Endothelial cell (in vitro differentiated cells): ENCODE results near the gene KRTAP9-1. TPM values are rescaled to one million over a fixed set of nuclear protein-coding genes. Genes with fewer than 3 reads are reported as not detected.
"Not testable (repeated sequence)": the region's sequence is repeated elsewhere in the genome, so short reads cannot be mapped to it uniquely, and the experiment has no call there.

Source experiments
- DNase-seq: peaks from one replicate; pipeline ENCODE4 v3.0.0; 2021; ENCODE audit warnings: low spot score
- H3K27ac Mint-ChIP-seq: one replicate; pipeline ENCODE4 v1.8.0; 2021; ENCODE audit warnings: mixed read lengths, inconsistent platforms; ENCODE audit not compliant: unreplicated experiment
- H3K27me3 Mint-ChIP-seq: one replicate; pipeline ENCODE4 v1.8.0; 2021; ENCODE audit warnings: mild to moderate bottlenecking, moderate library complexity, mixed read lengths, inconsistent platforms; ENCODE audit not compliant: unreplicated experiment
- H3K36me3 Mint-ChIP-seq: one replicate; pipeline ENCODE4 v1.8.0; 2021; ENCODE audit warnings: mild to moderate bottlenecking, low read depth, mixed read lengths, inconsistent platforms; ENCODE audit not compliant: unreplicated experiment
- H3K4me1 Mint-ChIP-seq: one replicate; pipeline ENCODE4 v1.8.0; 2021; ENCODE audit warnings: mild to moderate bottlenecking, mixed read lengths, inconsistent platforms; ENCODE audit not compliant: unreplicated experiment
- H3K4me3 Mint-ChIP-seq: one replicate; pipeline ENCODE4 v1.8.0; 2021; ENCODE audit warnings: mild to moderate bottlenecking, mixed read lengths, inconsistent platforms; ENCODE audit not compliant: unreplicated experiment
- H3K9me3 Mint-ChIP-seq: one replicate; pipeline ENCODE4 v1.8.0; 2021; ENCODE audit warnings: mixed read lengths, inconsistent platforms; ENCODE audit not compliant: unreplicated experiment
- CTCF ChIP-seq: fragments of 200-600 bp; sonication (generic); IDR thresholded peaks from one replicate; pipeline ENCODE4 v1.5.0; 2021; ENCODE audit warnings: antibody characterized with exemption; ENCODE audit not compliant: unreplicated experiment
- total RNA-seq: library from RNA; stranded (reverse); fragmentation: NEBNext Ultra II Directional; extraction: Animal tissue kit (Norgen Biotek cat#: 25700); gene quantifications from one replicate; pipeline ENCODE4 v1.2.1, GENCODE V29; 2021; ENCODE audit not compliant: unreplicated experiment

KRTAP9-1 gene
- total RNA-seq, 1 donor from 2014 or later = not detected

GRCh38 chr17:41147531-41148204 lies 42.0 kb upstream of the KRTAP9-1 start:
- no peak for DNase-seq
- H3K9me3 Mint-ChIP-seq = peaks cover 7% of the 10 kb centered on the region

GRCh38 chr17:41148971-41149651 lies 40.6 kb upstream of the KRTAP9-1 start:
- H3K9me3 Mint-ChIP-seq, H3K4me3 Mint-ChIP-seq, H3K4me1 Mint-ChIP-seq, DNase-seq, H3K36me3 Mint-ChIP-seq, H3K27ac Mint-ChIP-seq, H3K27me3 Mint-ChIP-seq: not testable (repeated sequence)

More at GRCh38 chr17:41147531-41148204, 42.0 kb upstream of the KRTAP9-1 start:
- Mint-ChIP-seq H3K27ac (no peak overlapping the region), H3K36me3 (peaks cover 13% of the 10 kb centered on the region), H3K27me3 (peaks cover 3% of the 10 kb centered on the region), H3K4me1 (peaks cover 7% of the 10 kb centered on the region), H3K4me3 (no peak overlapping the region)
- no peak for TF ChIP-seq CTCF

- H3K4me1 Mint-ChIP-seq = peaks cover 7% of the 10 kb centered on the region
- TF ChIP-seq CTCF = no peak
- H3K27ac Mint-ChIP-seq = no peak within 1 kb of the TSS
- no peaks in the 10 kb centered on the region for H3K36me3 Mint-ChIP-seq
- peaks cover 1% of the 10 kb centered on the region for H3K27me3 Mint-ChIP-seq
- DNase-seq = no peak
- no peaks in the 10 kb centered on the region for H3K9me3 Mint-ChIP-seq
- no peak within 1 kb of the TSS for H3K4me3 Mint-ChIP-seq
Observed at GRCh38 chr17:41149652-41149985, 40.1 kb upstream of the KRTAP9-1 start, which contains the start of gene KRTAP4-5. KRTAP4-5 (minus strand) TSS chr17:41149825; CDS start chr17:41149767, 58 bp downstream.

- TF ChIP-seq CTCF = no peak
- DNase-seq = no peak
- Mint-ChIP-seq H3K36me3 (no peaks in the 10 kb centered on the region), H3K27me3 (peaks cover under 1% of the 10 kb centered on the region), H3K27ac (no peak overlapping the region), H3K4me1 (peaks cover 7% of the 10 kb centered on the region), H3K9me3 (no peaks in the 10 kb centered on the region), H3K4me3 (no peak overlapping the region)
Observed at GRCh38 chr17:41150026-41150425, 39.7 kb upstream of the KRTAP9-1 start.

GRCh38 chr17:41151525-41151924 lies 38.2 kb upstream of the KRTAP9-1 start:
- no peak for TF ChIP-seq CTCF
- H3K4me1 Mint-ChIP-seq = no peaks in the 10 kb centered on the region
- H3K27me3 Mint-ChIP-seq = no peaks in the 10 kb centered on the region
- no peak overlapping the region for H3K27ac Mint-ChIP-seq
- no peak overlapping the region for H3K4me3 Mint-ChIP-seq
- no peak for DNase-seq
- no peaks in the 10 kb centered on the region for H3K9me3 Mint-ChIP-seq
- H3K36me3 Mint-ChIP-seq = no peaks in the 10 kb centered on the region
